ENCODE results near the gene MRGPRG.

MRGPRG gene

GRCh38 chr11:3196161-3197043, 22.2 kb downstream of the MRGPRG start:
- no peak overlapping the region for H3K9ac ChIP-seq (ENCODE audit: low read depth, low read length)
- H3K27me3 ChIP-seq (ENCODE audit: control insufficient read depth, insufficient read depth, low read length): peaks cover 66% of the 10 kb centered on the region
- H3K4me3 ChIP-seq (ENCODE audit: low read length): no peak overlapping the region
- H3K36me3 ChIP-seq (ENCODE audit: insufficient read depth, low read length): no peaks in the 10 kb centered on the region
- H3K4me1 ChIP-seq (ENCODE audit: control insufficient read depth, insufficient read depth, low read length): no peaks in the 10 kb centered on the region
- H3K9me3 ChIP-seq (replicated peaks; ENCODE audit: low read length): no peaks in the 10 kb centered on the region
- no peak overlapping the region for H3K4me2 ChIP-seq (ENCODE audit: low read length)

DNA sequence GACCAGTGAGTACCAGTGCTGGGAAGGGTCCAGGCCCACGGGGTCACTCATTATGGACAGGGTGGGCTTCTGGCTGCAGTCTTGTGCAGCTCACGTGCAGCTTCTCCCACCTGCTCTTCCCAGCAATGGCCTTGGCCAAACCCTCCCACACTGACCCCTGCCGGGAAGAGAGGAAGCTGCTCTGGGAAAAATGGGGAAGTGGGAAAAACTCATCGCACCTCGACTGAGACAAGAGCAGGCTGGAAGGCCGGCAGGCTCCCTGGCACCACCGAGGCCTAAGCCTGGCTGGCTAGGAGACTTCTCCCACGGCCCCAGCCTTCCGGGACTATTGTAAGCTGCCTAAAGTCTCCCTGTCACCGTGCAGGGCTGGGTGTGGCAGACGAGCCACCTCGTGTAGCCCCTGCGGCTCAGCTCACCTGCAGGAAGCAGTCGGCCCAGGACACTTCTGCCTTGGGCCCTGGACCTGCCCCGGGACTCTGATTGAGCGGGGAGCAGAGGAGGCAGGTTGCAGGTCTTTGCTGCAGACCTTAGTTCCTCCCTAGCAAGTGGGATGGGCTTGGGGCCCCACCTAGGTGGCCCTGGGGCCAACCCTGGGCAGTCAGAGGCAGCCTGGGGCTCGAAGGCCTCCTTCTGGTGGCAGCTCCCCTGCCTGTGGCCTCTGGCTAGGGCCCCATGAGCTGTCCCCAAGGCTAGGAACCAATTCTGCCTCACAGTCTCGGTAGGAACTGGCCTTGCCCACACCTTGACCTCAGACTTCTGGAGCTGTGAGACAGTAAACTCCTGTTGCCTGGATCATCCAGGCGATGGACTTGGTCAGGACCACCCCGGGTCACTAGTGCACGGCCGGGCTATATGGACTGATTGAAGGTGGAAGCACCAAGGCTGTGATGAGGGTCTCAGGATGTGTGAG, 23.1 kb downstream of the MRGPRG start:
- Histone ChIP-seq H3K36me3 (ENCODE audit: insufficient read depth, low read length) (no peaks in the 10 kb centered on the region), H3K27me3 (ENCODE audit: control insufficient read depth, insufficient read depth, low read length) (peaks cover 61% of the 10 kb centered on the region), H3K4me1 (ENCODE audit: control insufficient read depth, insufficient read depth, low read length) (no peaks in the 10 kb centered on the region), H3K4me2 (ENCODE audit: low read length) (no peak overlapping the region), H3K4me3 (ENCODE audit: low read length) (no peak overlapping the region), H3K9ac (ENCODE audit: low read depth, low read length) (no peak overlapping the region), H3K9me3 (replicated peaks; ENCODE audit: low read length) (no peaks in the 10 kb centered on the region)

DNA sequence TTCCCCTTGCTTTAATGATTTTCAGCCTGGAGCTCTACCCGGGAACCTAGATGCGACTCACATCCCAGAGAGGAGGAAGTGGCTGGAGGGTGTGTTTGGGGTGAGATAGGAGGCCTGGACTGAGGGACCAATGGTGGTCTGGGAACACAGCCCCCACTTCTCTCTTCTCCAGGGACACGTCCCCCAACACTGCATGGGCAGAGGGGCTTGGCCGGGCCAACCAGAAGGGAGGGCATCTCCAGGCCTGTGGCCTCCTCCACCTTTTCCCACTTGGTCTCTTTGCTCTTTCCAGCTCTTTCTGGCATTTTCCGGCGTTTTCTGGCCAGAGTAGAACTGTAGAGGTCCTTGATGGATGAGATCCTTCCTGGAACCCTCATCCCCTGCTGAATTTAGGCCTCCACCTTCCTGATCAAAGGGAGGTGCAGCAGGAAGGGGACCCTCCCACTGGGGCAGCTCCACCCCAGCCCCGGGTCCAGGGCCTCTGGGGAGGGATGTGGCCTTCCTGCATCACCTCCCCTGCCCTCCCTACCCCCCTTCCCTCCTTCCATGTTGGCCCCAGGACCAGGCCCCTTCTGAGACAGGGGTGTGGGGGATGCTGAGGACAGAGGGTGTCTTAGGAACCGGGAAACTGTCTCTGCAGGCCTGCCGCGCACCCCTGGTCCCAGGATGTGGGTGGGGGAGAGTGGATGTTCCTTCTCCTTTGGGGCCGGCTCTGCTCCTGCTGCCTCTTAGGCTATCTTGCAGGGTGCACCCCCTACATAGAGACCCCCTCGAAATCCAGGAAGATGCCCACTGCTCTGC, 24.4 kb downstream of the MRGPRG start:
- Histone ChIP-seq H3K9me3 (replicated peaks; ENCODE audit: low read length) (no peaks in the 10 kb centered on the region), H3K36me3 (ENCODE audit: insufficient read depth, low read length) (no peaks in the 10 kb centered on the region), H3K9ac (ENCODE audit: low read depth, low read length) (no peak overlapping the region), H3K4me1 (ENCODE audit: control insufficient read depth, insufficient read depth, low read length) (no peaks in the 10 kb centered on the region), H3K4me2 (ENCODE audit: low read length) (no peak overlapping the region), H3K27me3 (ENCODE audit: control insufficient read depth, insufficient read depth, low read length) (peaks cover 59% of the 10 kb centered on the region), H3K4me3 (ENCODE audit: low read length) (no peak overlapping the region)

DNA sequence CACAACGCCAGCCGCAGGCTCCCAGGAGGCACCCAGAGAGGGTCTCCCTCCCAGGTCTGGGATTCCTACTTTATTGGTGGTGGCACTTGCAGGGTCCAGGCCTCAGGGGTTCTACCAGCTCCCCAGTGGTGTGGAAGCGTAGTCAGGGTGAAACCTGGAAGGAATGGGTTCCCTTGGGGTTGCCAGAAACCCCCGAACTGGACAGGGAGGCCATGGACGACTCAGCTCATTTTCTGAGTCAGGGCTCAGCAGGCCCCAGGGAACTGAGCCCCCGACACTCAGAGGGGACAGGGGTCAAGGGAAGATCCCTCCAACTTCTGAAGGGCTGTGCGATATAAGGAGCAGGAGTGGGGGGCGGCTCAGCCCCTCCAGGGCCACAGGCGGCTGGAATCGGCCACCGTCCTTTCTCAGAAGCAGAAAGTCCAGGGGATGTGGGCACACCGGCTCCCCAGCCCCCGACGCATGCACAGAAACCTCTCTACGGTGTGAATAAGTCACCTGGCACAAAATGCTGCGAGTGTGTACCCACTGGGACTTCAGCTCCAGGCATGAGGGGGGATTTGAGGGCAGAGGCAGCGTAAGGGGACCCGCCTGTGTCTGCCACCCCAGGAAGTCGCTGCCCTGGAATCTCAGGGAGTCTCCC, 25.1 kb downstream of the MRGPRG start:
- Histone ChIP-seq H3K9ac (ENCODE audit: low read depth, low read length) (no peak overlapping the region), H3K27me3 (ENCODE audit: control insufficient read depth, insufficient read depth, low read length) (peaks cover 54% of the 10 kb centered on the region)

DNA sequence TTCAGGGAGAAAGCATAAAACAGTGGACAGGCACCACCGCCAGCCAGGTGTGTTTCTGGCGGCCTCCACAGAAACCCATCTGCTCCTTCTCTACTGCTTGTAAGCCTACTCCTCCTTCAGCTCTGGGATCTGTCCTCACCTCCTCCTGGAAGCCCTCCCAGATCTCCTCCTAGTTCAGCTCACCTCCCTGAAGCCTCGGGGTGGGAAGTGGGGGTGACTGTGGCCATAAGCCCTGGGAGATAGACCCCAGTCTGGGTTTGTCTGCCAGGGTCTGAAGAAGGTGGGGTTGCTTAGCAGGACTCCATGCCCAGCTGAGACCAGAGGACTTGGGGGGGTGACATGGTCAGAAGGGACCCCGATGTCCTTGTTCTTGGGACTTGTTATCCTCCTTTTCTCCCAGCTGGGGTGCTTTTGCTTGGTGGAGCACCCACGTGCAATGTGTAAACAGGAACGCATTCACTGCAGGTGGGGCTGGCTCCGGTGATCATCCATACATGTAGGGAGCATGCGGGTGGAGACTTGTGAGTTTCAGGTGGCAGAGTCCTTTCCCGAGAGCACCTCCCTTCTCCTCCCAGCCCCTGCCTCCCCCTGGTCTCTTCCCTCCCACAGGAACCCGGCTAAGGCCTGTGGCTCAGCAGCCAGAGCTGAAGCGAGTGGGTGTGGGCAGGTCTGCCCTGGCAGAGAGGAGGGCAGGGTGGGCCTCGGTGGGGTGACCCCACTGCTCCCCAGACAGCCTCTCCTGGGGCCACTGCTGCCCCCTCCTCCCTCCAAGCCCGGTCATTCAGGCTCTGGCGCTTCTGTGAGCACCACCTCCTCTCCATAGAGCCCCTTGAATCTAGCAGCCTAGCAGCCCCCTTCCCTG, 25.9 kb downstream of the MRGPRG start:
- Histone ChIP-seq H3K4me1 (ENCODE audit: control insufficient read depth, insufficient read depth, low read length) (no peaks in the 10 kb centered on the region), H3K36me3 (ENCODE audit: insufficient read depth, low read length) (no peaks in the 10 kb centered on the region), H3K4me3 (ENCODE audit: low read length) (no peak overlapping the region), H3K9ac (ENCODE audit: low read depth, low read length) (no peak overlapping the region), H3K27me3 (ENCODE audit: control insufficient read depth, insufficient read depth, low read length) (peaks cover 48% of the 10 kb centered on the region), H3K4me2 (ENCODE audit: low read length) (no peak overlapping the region), H3K9me3 (replicated peaks; ENCODE audit: low read length) (no peaks in the 10 kb centered on the region)

More for the DNA sequence above, 25.1 kb downstream of the MRGPRG start:
- Histone ChIP-seq H3K4me2 (ENCODE audit: low read length) (no peak overlapping the region), H3K9me3 (replicated peaks; ENCODE audit: low read length) (no peaks in the 10 kb centered on the region), H3K4me3 (ENCODE audit: low read length) (no peak overlapping the region), H3K36me3 (ENCODE audit: insufficient read depth, low read length) (no peaks in the 10 kb centered on the region), H3K4me1 (ENCODE audit: control insufficient read depth, insufficient read depth, low read length) (no peaks in the 10 kb centered on the region)

GRCh38 chr11:3191586-3192324, 26.9 kb downstream of the MRGPRG start:
- H3K9me3 ChIP-seq (replicated peaks; ENCODE audit: low read length): no peaks in the 10 kb centered on the region
- no peak overlapping the region for H3K9ac ChIP-seq (ENCODE audit: low read depth, low read length)
- no peaks in the 10 kb centered on the region for H3K36me3 ChIP-seq (ENCODE audit: insufficient read depth, low read length)
- H3K4me3 ChIP-seq (ENCODE audit: low read length): no peak overlapping the region
- no peak overlapping the region for H3K4me2 ChIP-seq (ENCODE audit: low read length)
- peaks cover 45% of the 10 kb centered on the region for H3K27me3 ChIP-seq (ENCODE audit: control insufficient read depth, insufficient read depth, low read length)
- no peaks in the 10 kb centered on the region for H3K4me1 ChIP-seq (ENCODE audit: control insufficient read depth, insufficient read depth, low read length)

DNA sequence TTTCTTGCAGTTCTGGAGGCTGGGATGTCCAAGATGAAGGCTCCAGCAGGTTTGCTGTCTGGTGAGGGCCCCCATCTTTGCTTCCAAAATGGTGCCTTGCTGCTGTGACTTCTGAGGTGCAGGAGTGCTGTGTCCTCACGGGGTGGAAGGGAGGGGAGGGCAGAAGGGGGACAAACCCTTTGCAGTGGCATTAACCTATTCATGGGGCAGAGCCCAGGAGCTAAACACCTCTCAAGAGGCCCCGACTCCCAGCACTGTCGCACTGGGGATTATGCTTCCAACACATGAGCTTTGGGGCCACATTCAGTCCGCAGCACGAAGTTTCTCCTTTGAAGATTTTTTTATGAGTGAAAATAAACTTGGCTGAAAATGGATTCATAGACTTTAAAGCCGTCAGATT, 28.0 kb downstream of the MRGPRG start:
- Histone ChIP-seq H3K9ac (ENCODE audit: low read depth, low read length) (no peak overlapping the region), H3K4me3 (ENCODE audit: low read length) (no peak overlapping the region), H3K9me3 (replicated peaks; ENCODE audit: low read length) (no peaks in the 10 kb centered on the region), H3K4me2 (ENCODE audit: low read length) (no peak overlapping the region), H3K36me3 (ENCODE audit: insufficient read depth, low read length) (no peaks in the 10 kb centered on the region), H3K4me1 (ENCODE audit: control insufficient read depth, insufficient read depth, low read length) (no peaks in the 10 kb centered on the region), H3K27me3 (ENCODE audit: control insufficient read depth, insufficient read depth, low read length) (peaks cover 47% of the 10 kb centered on the region)

- no peaks in the 10 kb centered on the region for H3K36me3 ChIP-seq (ENCODE audit: insufficient read depth, low read length)
- no peak overlapping the region for H3K4me3 ChIP-seq (ENCODE audit: low read length)
- no peaks in the 10 kb centered on the region for H3K9me3 ChIP-seq (replicated peaks; ENCODE audit: low read length)
- no peak overlapping the region for H3K4me2 ChIP-seq (ENCODE audit: low read length)
- no peak overlapping the region for H3K9ac ChIP-seq (ENCODE audit: low read depth, low read length)
- H3K4me1 ChIP-seq (ENCODE audit: control insufficient read depth, insufficient read depth, low read length): no peaks in the 10 kb centered on the region
- peaks cover 53% of the 10 kb centered on the region for H3K27me3 ChIP-seq (ENCODE audit: control insufficient read depth, insufficient read depth, low read length)
These were observed 28.6 kb downstream of the MRGPRG start for GRCh38 chr11:3189886-3190583.

DNA sequence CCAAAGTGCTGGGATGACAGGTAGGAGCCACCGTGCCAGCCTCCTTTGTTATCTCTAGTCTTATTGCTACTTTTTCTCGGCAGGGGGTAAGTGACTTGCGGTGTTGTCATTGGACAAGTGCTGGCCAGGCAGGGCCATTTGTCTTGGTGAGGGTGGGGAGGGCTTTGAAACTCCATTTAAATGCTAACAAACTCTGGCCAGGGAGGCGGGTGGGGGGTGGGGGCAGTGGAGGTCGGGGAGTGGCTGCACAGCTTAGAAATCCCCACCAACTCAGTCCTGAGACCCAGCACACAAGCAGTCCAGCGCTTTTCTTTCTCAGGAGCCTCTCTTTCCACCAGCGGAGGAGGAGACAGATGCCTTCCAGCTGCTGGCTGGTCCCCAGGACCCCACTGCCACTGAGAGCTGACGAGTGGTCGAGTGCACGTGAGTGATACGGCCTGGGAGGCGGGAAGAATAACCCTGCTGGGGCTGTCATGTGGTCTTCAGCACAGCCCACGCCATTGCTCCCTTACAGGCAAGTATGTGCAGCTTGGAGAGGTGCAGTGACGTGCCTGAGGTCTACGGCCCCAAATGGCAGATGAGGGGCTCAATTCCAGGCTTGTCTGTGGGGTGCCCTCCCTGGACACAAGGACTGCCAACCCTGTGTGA, 29.3 kb downstream of the MRGPRG start:
- H3K4me1 ChIP-seq (ENCODE audit: control insufficient read depth, insufficient read depth, low read length): no peaks in the 10 kb centered on the region
- H3K9ac ChIP-seq (ENCODE audit: low read depth, low read length): no peak overlapping the region
- H3K9me3 ChIP-seq (replicated peaks; ENCODE audit: low read length): no peaks in the 10 kb centered on the region
- H3K36me3 ChIP-seq (ENCODE audit: insufficient read depth, low read length): no peaks in the 10 kb centered on the region
- no peak overlapping the region for H3K4me2 ChIP-seq (ENCODE audit: low read length)
- H3K4me3 ChIP-seq (ENCODE audit: low read length): no peak overlapping the region
- peaks cover 50% of the 10 kb centered on the region for H3K27me3 ChIP-seq (ENCODE audit: control insufficient read depth, insufficient read depth, low read length)

All from skeletal muscle satellite cell (primary cell).